H1 (cell line): ENCODE results near the gene SDF2. TPM values are rescaled to one million over a fixed set of nuclear protein-coding genes. Genes with fewer than 3 reads are reported as not detected.

Source experiments
- polyA plus RNA-seq, 7 experiments: library from polyadenylated mRNA; depleted of rRNA in 3 of 7; stranded (reverse) in 5 of 7; unstranded in 2 of 7; fragments of >200 nt in 5 of 7; fragments of 200-250 nt in 2 of 7; gene quantifications; 1 replicate in 5 of 7; 2 replicates in 1 of 7; 4 replicates in 1 of 7; pipeline versions ENCODE4 v1.2.1 to v1.2.3, GENCODE V29; 2011 to 2013; ENCODE audit warnings: missing spikeins in 2 of 7, mixed read lengths in 2 of 7
- total RNA-seq: library from RNA; stranded (reverse); fragmentation: NEBNext Ultra II Directional; extraction: Animal tissue kit (Norgen Biotek cat#: 25700); gene quantifications from 2 replicates; pipeline ENCODE4 v1.2.1, GENCODE V29; 2021

SDF2 gene
- total and polyA plus RNA-seq, 2 of the 8 experiments (the other 6 are each of a cell fraction or from before 2014, with no cell fraction given), result 44.8 to 65.4 TPM

Other genes with a start within 250 kb of the SDF2 start
- not detected in 2 replicates for gene SLC13A2, start 188.3 kb downstream of the SDF2 start, total RNA-seq
- not detected in 2 replicates for gene SLC13A2, start 188.3 kb downstream of the SDF2 start, polyA plus RNA-seq (2011; rRNA removed)
- gene FOXN1, start 155.6 kb downstream of the SDF2 start, total RNA-seq, result not detected in 2 replicates
- gene FOXN1, start 155.6 kb downstream of the SDF2 start, polyA plus RNA-seq (2011; rRNA removed), result not detected in 2 replicates
- gene UNC119, start 109.3 kb downstream of the SDF2 start, total RNA-seq, result 43.5 and 44.1 TPM in 2 replicates
- 94.4 and 122 TPM in 2 replicates for gene UNC119, start 109.3 kb downstream of the SDF2 start, polyA plus RNA-seq (2011; rRNA removed)
- 47.4 and 50.6 TPM in 2 replicates for gene PIGS, start 90.4 kb downstream of the SDF2 start, total RNA-seq
- 44.3 and 72.7 TPM in 2 replicates for gene PIGS, start 90.4 kb downstream of the SDF2 start, polyA plus RNA-seq (2011; rRNA removed)
- gene ALDOC, start 85.0 kb downstream of the SDF2 start, total RNA-seq, result 51.3 and 51.6 TPM in 2 replicates
- gene ALDOC, start 85.0 kb downstream of the SDF2 start, polyA plus RNA-seq (2011; rRNA removed), result 103 and 134 TPM in 2 replicates
- 115 and 129 TPM in 2 replicates for gene SPAG5, start 62.9 kb downstream of the SDF2 start, total RNA-seq
- 51.7 and 57.1 TPM in 2 replicates for gene SPAG5, start 62.9 kb downstream of the SDF2 start, polyA plus RNA-seq (2011; rRNA removed)
- 21.1 and 24.1 TPM in 2 replicates for gene RSKR, start 47.7 kb downstream of the SDF2 start, total RNA-seq
- 26.9 and 28.5 TPM in 2 replicates for gene RSKR, start 47.7 kb downstream of the SDF2 start, polyA plus RNA-seq (2011; rRNA removed)
- 123 and 140 TPM in 2 replicates for gene BLTP2, start 16.7 kb downstream of the SDF2 start, total RNA-seq
- 80.9 and 94.9 TPM in 2 replicates for gene BLTP2, start 16.7 kb downstream of the SDF2 start, polyA plus RNA-seq (2011; rRNA removed)
- 59.9 and 62.4 TPM in 2 replicates for gene SUPT6H, start 299 bp upstream of the SDF2 start, total RNA-seq
- 32.0 and 35.7 TPM in 2 replicates for gene SUPT6H, start 299 bp upstream of the SDF2 start, polyA plus RNA-seq (2011; rRNA removed)
- 17.8 and 21.2 TPM in 2 replicates for gene PROCA1, start 50.0 kb upstream of the SDF2 start, total RNA-seq
- 26.3 and 42.3 TPM in 2 replicates for gene PROCA1, start 50.0 kb upstream of the SDF2 start, polyA plus RNA-seq (2011; rRNA removed)
- gene RAB34, start 56.0 kb upstream of the SDF2 start, total RNA-seq, result 236 and 237 TPM in 2 replicates
- gene RAB34, start 56.0 kb upstream of the SDF2 start, polyA plus RNA-seq (2011; rRNA removed), result 305 and 317 TPM in 2 replicates
- 2,145 and 2,163 TPM in 2 replicates for gene RPL23A, start 58.1 kb upstream of the SDF2 start, total RNA-seq
- gene RPL23A, start 58.1 kb upstream of the SDF2 start, polyA plus RNA-seq (2011; rRNA removed), result 884 and 1,227 TPM in 2 replicates
- gene TLCD1, start 64.3 kb upstream of the SDF2 start, total RNA-seq, result 40.7 and 45.3 TPM in 2 replicates
- gene TLCD1, start 64.3 kb upstream of the SDF2 start, polyA plus RNA-seq (2011; rRNA removed), result 101 and 128 TPM in 2 replicates
- 14.9 and 16.8 TPM in 2 replicates for gene NEK8, start 66.9 kb upstream of the SDF2 start, total RNA-seq
- gene NEK8, start 66.9 kb upstream of the SDF2 start, polyA plus RNA-seq (2011; rRNA removed), result 23.3 and 23.4 TPM in 2 replicates
- 167 TPM in 2 replicates for gene TRAF4, start 82.1 kb upstream of the SDF2 start, total RNA-seq
- 170 and 282 TPM in 2 replicates for gene TRAF4, start 82.1 kb upstream of the SDF2 start, polyA plus RNA-seq (2011; rRNA removed)
- 81.7 and 86.6 TPM in 2 replicates for gene FAM222B, start 180.9 kb upstream of the SDF2 start, total RNA-seq
- gene FAM222B, start 180.9 kb upstream of the SDF2 start, polyA plus RNA-seq (2011; rRNA removed), result 42.1 and 63.9 TPM in 2 replicates
- gene ERAL1, start 193.1 kb upstream of the SDF2 start, total RNA-seq, result 67.8 and 77.1 TPM in 2 replicates
- gene ERAL1, start 193.1 kb upstream of the SDF2 start, polyA plus RNA-seq (2011; rRNA removed), result 122 and 143 TPM in 2 replicates
- 116 and 121 TPM in 2 replicates for gene FLOT2, start 235.8 kb upstream of the SDF2 start, total RNA-seq
- 189 and 209 TPM in 2 replicates for gene FLOT2, start 235.8 kb upstream of the SDF2 start, polyA plus RNA-seq (2011; rRNA removed)
- gene DHRS13, start 241.2 kb upstream of the SDF2 start, total RNA-seq, result 22.1 and 23.7 TPM in 2 replicates
- gene DHRS13, start 241.2 kb upstream of the SDF2 start, polyA plus RNA-seq (2011; rRNA removed), result 30.0 and 33.9 TPM in 2 replicates